Stimulated activated CD4-positive, alpha-beta T cell treated with anti-CD3 and anti-CD28 coated beads, Interleukin-15, amount 100 ng/mL, for 48 hours (primary cell): ENCODE results near the gene ACSL6.

Source experiments
- DNase-seq, 2 donors: peaks; one replicate each; pipeline ENCODE4 v3.0.0-alpha.2; 2020; ENCODE audit warnings: low read depth in 2 of 2

Gene ACSL6

GRCh38 chr5:131979816-131980215, 31.6 kb downstream of the ACSL6 start:
- no peak for DNase-seq

GRCh38 chr5:131977212-131977604, 34.2 kb downstream of the ACSL6 start:
- DNase-seq: no peak

GRCh38 chr5:131976414-131977211, 34.8 kb downstream of the ACSL6 start:
- no peak for DNase-seq

DNA sequence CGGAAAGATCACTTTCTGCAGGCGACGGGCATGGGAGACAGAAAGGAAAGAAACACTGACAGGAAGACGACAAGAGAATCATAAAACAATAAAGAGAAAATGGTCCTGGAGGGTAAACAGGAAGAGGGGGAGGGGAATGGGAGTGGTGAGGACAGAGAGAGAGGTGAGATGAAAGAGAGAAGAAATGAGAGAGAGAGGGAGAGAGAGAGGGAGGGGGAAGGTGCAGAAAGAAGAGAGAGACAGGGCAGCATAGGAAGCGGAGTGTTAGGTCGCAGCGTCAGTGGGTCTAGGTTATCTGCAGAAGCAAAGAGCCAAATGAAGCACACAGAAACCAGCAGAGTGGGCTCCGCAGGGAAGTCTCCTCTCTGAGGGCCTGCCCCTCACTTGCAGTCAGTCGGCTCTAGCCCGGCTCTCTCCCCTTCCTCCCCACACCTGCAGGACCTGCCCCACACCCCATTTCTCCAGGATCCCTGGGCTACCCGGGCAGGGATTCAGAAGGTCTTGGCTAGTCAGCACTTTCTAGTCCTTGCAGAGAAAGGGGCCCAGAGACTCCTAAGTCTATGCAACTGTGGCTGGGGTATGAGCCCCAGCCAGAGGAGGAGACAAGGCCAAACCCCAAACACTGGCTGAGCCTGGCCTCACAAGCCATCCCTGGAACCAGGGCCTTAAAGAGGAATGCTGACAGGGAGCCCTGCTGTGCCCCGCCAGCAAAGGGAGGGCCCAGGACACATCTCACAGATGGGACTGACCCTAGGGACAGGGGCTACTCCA, 36.3 kb downstream of the ACSL6 start:
- no peak for DNase-seq

- DNase-seq: no peak
These were observed 36.9 kb downstream of the ACSL6 start for GRCh38 chr5:131974622-131974955.

DNA sequence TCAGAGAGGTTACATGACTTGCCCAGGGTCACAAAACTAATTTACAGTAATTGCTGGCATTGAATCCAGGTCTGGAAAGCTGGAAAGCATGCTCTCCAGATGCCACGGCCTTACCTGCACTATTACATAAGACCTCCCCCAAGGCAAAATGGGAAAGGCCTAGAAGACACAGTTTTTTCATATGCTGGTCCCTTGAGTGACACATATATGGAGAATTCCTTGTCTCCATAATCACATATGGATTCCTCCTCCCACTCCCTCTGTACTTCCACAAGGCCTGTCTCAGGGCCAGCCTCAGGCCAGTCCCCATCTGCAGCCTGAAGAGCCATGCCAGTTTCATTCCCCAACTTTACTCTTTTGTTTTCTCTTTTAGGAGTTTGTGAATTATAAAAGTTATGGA, 37.4 kb downstream of the ACSL6 start:
- no peak for DNase-seq

- no peak for DNase-seq
These were observed 38.3 kb downstream of the ACSL6 start for GRCh38 chr5:131973089-131973712.

GRCh38 chr5:131968396-131968954, 43.0 kb downstream of the ACSL6 start:
- DNase-seq: no peak

GRCh38 chr5:131966551-131966950, 44.9 kb downstream of the ACSL6 start:
- no peak for DNase-seq

DNA sequence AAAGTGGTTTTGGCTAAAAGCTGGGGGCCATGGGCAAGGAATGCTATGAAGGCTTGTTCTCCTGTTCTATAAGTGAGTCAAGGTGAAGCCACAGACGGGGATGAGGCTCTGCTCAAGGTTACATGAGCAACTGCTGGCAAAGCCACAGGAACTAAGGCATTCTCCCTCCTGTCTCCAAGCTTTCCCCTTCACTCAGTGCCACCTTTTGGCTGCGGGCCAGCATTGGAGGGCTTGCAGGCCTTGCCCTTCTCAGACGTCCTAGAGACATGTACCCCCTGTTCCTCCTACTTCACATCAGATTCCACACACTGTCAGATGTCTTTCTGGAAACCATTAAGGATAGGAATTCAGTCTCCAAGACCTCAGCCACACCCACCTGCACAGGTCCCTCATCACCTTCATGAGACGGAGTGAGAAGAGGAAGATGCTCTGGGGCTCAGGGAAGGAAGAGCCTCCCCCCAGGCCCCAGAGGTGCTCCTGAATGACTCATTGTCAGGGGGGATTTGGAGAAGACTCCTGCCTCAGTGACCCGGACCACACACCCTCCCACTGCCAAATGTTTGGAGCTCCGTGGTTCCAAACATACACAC, 45.5 kb downstream of the ACSL6 start:
- DNase-seq: no peak

- DNase-seq: peak; percentile 9 to 16
These were observed 51.6 kb downstream of the ACSL6 start for GRCh38 chr5:131959906-131960305.

- no peak for DNase-seq
These were observed 52.3 kb downstream of the ACSL6 start for GRCh38 chr5:131959136-131959535.

DNA sequence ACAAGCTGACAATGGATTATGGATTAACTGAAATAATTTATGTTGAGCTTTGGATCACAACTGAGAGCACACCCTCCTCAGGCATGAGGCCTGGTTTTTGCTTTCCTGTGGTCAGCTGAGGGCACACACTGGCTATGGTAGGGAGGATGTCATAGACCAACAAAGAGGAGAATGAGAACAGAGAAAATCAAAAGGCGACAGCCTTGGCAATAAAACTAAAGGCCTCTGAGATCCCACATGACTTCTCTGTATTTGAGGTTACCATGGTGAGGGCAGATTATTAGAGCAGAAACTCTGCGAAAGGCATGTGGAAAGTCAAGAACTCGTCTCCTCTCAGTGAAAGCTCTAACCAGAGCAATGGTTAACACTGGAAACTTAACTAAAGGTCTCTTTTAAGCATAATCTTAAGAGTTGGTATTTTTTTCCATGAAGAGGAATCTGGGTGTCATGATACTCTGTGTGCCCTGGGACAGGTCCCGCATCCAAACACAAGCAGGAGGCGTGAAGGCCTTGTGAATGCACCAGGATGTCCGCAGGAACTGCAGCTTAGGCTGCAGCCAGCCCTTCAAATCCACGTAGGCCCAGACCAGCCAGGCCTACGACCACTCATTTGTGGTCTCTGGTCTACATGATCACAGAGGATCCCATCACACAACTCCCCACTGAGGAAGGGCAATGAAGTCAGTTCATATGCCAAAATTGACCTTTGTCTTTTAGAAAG, 53.6 kb downstream of the ACSL6 start:
- no peak for DNase-seq

- DNase-seq: no peak
These were observed 57.5 kb downstream of the ACSL6 start for GRCh38 chr5:131953969-131954368.

DNA sequence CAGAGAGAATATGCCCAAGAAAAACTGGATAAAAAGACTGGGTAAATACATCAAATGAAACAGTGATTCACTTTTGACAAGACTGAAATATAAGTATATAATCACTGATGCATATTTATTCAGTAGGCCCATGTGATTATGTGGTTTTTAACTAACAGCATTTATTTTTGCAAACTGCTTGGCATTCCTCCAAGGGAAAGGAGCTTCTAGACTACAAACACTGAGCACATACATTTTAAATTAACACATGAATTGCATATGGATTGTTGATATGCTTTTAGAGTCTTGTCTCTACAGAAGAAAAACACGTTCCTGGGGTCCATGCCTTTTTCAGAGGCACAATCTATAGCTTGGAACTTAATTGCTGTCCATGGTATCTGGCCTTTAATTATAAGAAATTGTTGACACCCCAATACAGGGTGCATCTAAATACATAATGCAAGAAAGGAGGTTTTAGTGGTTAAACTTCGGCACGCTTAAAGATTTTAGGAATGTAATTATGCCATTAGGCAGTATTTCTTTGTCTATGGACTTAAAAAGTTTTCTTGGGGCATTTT, 59.1 kb downstream of the ACSL6 start:
- no peak for DNase-seq

GRCh38 chr5:131950706-131951105, 60.8 kb downstream of the ACSL6 start:
- DNase-seq: no peak

- DNase-seq: no peak
These were observed 64.0 kb downstream of the ACSL6 start for GRCh38 chr5:131947445-131947844.

- DNase-seq: no peak
These were observed 65.8 kb downstream of the ACSL6 start, which contains the start of gene MEIKIN for GRCh38 chr5:131945551-131946168. TSS of gene MEIKIN (minus strand) at chr5:131945663. CDS start at chr5:131945505, 158 bp downstream.

GRCh38 chr5:131944702-131945550, 66.5 kb downstream of the ACSL6 start:
- no peak for DNase-seq

DNA sequence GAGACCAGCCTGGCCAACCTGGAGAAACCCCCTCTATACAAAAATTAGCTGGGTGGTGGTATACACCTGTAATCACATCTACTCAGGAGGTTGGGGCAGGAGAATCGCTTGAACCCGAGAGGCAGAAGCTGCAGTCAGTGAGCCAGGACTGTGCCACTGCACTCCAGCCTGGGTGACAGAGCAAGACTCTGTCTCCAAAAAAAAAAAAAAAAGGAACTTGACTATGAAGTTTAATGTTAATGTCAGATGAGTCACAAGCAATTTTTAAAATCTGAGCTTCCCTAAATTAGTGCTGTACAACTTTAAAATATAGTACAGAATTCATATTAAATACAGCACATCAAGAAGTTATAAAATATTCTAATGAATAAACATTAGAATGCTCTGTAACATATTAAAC, 67.5 kb downstream of the ACSL6 start:
- DNase-seq: no peak
